GM18499 (cell line): Measurements from ENCODE around the gene ACVR2B.

ENCODE experiments used
- ATAC-seq: cut with Tn5 transposase; IDR thresholded peaks from one replicate; pipeline ENCODE4 v1.9.1; 2021; ENCODE audit warnings: moderate number of reproducible peaks; ENCODE audit not compliant: insufficient read depth, unreplicated experiment

Gene ACVR2B

GRCh38 chr3:38522002-38522401 lies 68.3 kb downstream of the ACVR2B start:
- no peak for ATAC-seq

- no peak for ATAC-seq
These were observed 70.5 kb downstream of the ACVR2B start for GRCh38 chr3:38524141-38524739.

DNA sequence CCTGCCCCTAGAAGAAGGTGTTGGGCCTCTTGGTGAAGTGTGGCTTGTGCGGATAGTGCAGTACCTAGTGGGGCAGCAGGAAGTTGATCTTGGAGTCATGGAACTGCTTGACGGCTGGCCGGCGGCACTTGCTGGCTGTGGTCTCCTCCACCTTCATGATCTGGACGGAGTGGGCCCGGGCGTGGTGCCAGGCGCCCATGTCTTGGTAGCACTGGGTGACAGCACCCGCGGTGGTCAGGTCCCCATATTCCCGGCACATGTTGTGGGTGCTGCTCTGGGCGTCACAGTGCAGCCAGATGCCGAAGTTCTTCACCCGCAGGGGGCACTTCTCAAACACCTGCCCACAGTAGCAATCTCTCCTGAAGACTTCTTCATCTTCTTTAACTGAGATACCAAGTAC lies 73.1 kb downstream of the ACVR2B start:
- no peak for ATAC-seq

DNA sequence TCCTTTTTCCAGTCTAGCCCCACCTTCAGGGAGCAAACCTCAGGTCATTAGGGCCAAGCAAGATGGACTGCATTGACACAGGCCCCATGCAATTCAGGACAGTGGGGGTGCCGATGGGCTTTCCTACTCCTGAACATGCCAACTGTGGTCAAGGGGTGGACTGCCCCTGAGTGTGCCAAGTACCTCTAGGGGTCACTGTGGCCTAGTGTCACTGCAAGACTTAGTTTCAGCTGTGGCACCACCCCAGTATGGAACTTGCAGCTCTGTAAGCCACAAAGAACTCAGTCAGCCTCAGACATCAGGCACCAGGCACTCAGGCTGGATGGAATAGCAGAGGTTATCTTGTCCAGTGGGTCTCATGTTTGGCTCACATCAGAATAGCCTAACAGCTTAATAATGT lies 74.8 kb downstream of the ACVR2B start:
- no peak for ATAC-seq

- no peak for ATAC-seq
These were observed 78.8 kb downstream of the ACVR2B start for GRCh38 chr3:38532529-38532928.

GRCh38 chr3:38533285-38533976 lies 79.7 kb downstream of the ACVR2B start:
- ATAC-seq: no peak

DNA sequence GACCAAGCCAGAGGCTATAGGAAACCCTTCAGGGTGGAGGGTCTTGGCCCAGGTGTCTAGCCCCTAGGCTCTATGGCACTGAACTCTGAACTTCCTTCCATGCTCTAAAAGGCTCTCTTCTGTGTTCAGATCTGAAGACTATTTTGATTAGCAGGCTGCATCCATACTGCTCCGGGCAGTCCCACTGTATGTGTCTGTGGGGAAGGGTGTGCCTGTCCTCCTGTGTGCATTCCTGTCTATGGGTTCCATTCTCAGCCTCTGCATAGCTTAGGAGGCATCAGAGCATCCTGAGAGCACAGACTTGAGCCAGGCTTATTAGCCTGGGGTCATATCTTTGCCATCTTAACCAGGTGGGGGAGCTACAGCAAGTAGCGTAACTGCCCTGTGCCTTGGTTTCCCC lies 80.5 kb downstream of the ACVR2B start:
- no peak for ATAC-seq

GRCh38 chr3:38534604-38535003 lies 80.9 kb downstream of the ACVR2B start:
- ATAC-seq: no peak

DNA sequence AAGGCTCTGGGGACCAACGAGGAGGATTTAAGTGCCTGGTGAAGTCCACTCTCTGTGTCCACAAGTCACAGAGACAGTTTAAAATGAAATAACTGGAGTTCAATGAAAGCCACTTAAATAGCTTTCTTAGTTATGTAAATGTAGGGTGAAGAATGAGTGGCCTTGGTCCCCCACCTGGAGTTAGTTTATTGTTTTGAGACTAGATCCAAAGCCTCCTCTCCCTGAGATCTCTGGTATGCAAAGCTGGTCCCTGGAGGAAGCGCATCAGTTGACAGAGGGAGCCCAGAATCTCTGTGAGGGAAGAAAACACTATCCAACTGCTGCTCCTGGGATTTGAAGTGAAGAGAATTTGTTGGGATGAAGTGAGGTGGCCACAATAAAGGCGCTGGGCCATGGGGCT lies 83.0 kb downstream of the ACVR2B start:
- ATAC-seq: no peak

GRCh38 chr3:38538773-38539353 lies 85.2 kb downstream of the ACVR2B start:
- ATAC-seq: no peak

- no peak for ATAC-seq
These were observed 88.1 kb downstream of the ACVR2B start for GRCh38 chr3:38541806-38542205.
